HL-60 (cell line): ENCODE results near the gene VIPAS39.

Experiments
- CTCF ChIP-seq: IDR thresholded peaks from one replicate; pipeline ENCODE4 v1.5.1; 2011; ENCODE audit warnings: low read length, control low read depth, inconsistent platforms; ENCODE audit not compliant: insufficient read depth
- POLR2AphosphoS5 ChIP-seq: IDR thresholded peaks from 2 replicates; pipeline ENCODE4 v1.6.1; 2012; ENCODE audit warnings: low read depth
- REST ChIP-seq: IDR thresholded peaks from 2 replicates; pipeline ENCODE4 v1.6.1; 2012; ENCODE audit warnings: low read depth; ENCODE audit not compliant: insufficient replicate concordance
- SPI1 ChIP-seq: IDR thresholded peaks from 2 replicates; pipeline ENCODE4 v1.6.1; 2012; ENCODE audit warnings: low read depth, mild to moderate bottlenecking, borderline replicate concordance

- TF ChIP-seq CTCF = no peak
- TF ChIP-seq POLR2AphosphoS5 = no peak
- TF ChIP-seq SPI1 = no peak
- TF ChIP-seq REST = no peak
These were observed 33.7 kb upstream of the VIPAS39 start for GRCh38 chr14:77491056-77491455.
